Large intestine (tissue), 3 donors: ENCODE results near the gene TRAPPC2. TPM values are rescaled to one million over a fixed set of nuclear protein-coding genes. Genes with fewer than 3 reads are reported as not detected.
A peak's percentile ranks its signal among the peaks of the same experiment; 100 is the strongest.
"Not testable (repeated sequence)": the region's sequence is repeated elsewhere in the genome, so short reads cannot be mapped to it uniquely, and the experiment has no call there.

ENCODE experiments used
- DNase-seq, 2 donors: peaks; one replicate each; pipeline versions ENCODE4 v3.0.0 to v3.0.0-alpha.2; 2013
- H3K27ac ChIP-seq: one replicate; pipeline ENCODE4 v1.5.1; 2013; ENCODE audit warnings: low read length
- H3K27me3 ChIP-seq: 2 replicates; pipeline ENCODE4 v1.6.1; 2013; ENCODE audit warnings: low read length; ENCODE audit not compliant: control insufficient read depth, insufficient read depth
- H3K36me3 ChIP-seq: 2 replicates; pipeline ENCODE4 v1.6.1; 2013; ENCODE audit warnings: low read length; ENCODE audit not compliant: control insufficient read depth, insufficient read depth
- H3K4me1 ChIP-seq: one replicate; pipeline ENCODE4 v1.6.1; 2013; ENCODE audit warnings: low read length; ENCODE audit not compliant: control insufficient read depth, insufficient read depth
- H3K4me3 ChIP-seq: one replicate; pipeline ENCODE4 v1.5.1; 2013; ENCODE audit warnings: low read length
- H3K9me3 ChIP-seq: one replicate; pipeline ENCODE4 v1.6.1; 2013; ENCODE audit warnings: mild to moderate bottlenecking, low read depth, low read length, moderate library complexity; ENCODE audit not compliant: control insufficient read depth
- WGBS: methylation state at CpG from one replicate; pipeline ENCODE4 v1.1.5; 2013; ENCODE audit warnings: low lambda C conversion rate; ENCODE audit not compliant: insufficient coverage; 5-methylcytosine and 5-hydroxymethylcytosine counted together
- polyA plus RNA-seq: library from polyadenylated mRNA; unstranded; fragments of 120-200 nt; gene quantifications from one replicate; pipeline ENCODE4 v1.2.1, GENCODE V29; 2013

The TRAPPC2 gene
- polyA plus RNA-seq, 1 donor, result 14.5 TPM

GRCh38 chrX:13691841-13692371, 42.5 kb downstream of the TRAPPC2 start:
- peaks cover 8% of the 10 kb centered on the region for H3K4me1 ChIP-seq
- H3K27me3 ChIP-seq, result no peaks in the 10 kb centered on the region
- H3K9me3 ChIP-seq, result no peaks in the 10 kb centered on the region
- no CpG with 5 or more reads among the region's 7 CpGs for WGBS
- DNase-seq, result peak in 1 of 2 donors; percentile 37
- no peak overlapping the region for H3K4me3 ChIP-seq
- H3K27ac ChIP-seq, result no peak overlapping the region
- H3K36me3 ChIP-seq, result no peaks in the 10 kb centered on the region

GRCh38 chrX:13690836-13691235, 43.6 kb downstream of the TRAPPC2 start:
- no peak for DNase-seq
- Histone ChIP-seq H3K4me1 (peaks cover 8% of the 10 kb centered on the region), H3K36me3 (no peaks in the 10 kb centered on the region), H3K27me3 (no peaks in the 10 kb centered on the region), H3K4me3 (no peak overlapping the region), H3K27ac (no peak overlapping the region), H3K9me3 (no peaks in the 10 kb centered on the region)
- no CpG with 5 or more reads among the region's 3 CpGs for WGBS

- WGBS, result no CpG with 5 or more reads among the region's 16 CpGs
- DNase-seq, result no peak
Measured at GRCh38 chrX:13689741-13690211, 44.6 kb downstream of the TRAPPC2 start.

GRCh38 chrX:13688958-13689740, 45.3 kb downstream of the TRAPPC2 start, which contains the start of gene RAB9A:
Gene RAB9A, plus strand, starts transcription at chrX:13689128. Its CDS starts 19,619 bp downstream, at chrX:13708747.
- Histone ChIP-seq H3K36me3 (no peaks in the 10 kb centered on the region), H3K27me3 (no peaks in the 10 kb centered on the region), H3K4me1 (peaks cover 4% of the 10 kb centered on the region), H3K9me3 (no peaks in the 10 kb centered on the region), H3K4me3 (peak within 1 kb of the TSS; percentile 92), H3K27ac (peak within 1 kb of the TSS; percentile 92)
- no CpG with 5 or more reads among the region's 68 CpGs for WGBS
- DNase-seq, result peak; percentile 69 to 81

More at GRCh38 chrX:13689741-13690211, 44.6 kb downstream of the TRAPPC2 start:
- no peaks in the 10 kb centered on the region for H3K36me3 ChIP-seq
- H3K4me1 ChIP-seq, result peaks cover 8% of the 10 kb centered on the region
- peak overlapping the region; percentile 92 for H3K4me3 ChIP-seq
- no peaks in the 10 kb centered on the region for H3K9me3 ChIP-seq
- H3K27me3 ChIP-seq, result no peaks in the 10 kb centered on the region
- peak overlapping the region; percentile 92 for H3K27ac ChIP-seq

- peak in 1 of 2 donors; percentile 41 for DNase-seq
- Histone ChIP-seq H3K4me1 (peaks cover 4% of the 10 kb centered on the region), H3K27ac (peak overlapping the region; percentile 92), H3K36me3 (no peaks in the 10 kb centered on the region), H3K9me3 (no peaks in the 10 kb centered on the region), H3K4me3 (peak overlapping the region; percentile 92), H3K27me3 (no peaks in the 10 kb centered on the region)
- WGBS, result no CpG with 5 or more reads among the region's 13 CpGs
Measured at GRCh38 chrX:13688384-13688957, 45.9 kb downstream of the TRAPPC2 start.

DNA sequence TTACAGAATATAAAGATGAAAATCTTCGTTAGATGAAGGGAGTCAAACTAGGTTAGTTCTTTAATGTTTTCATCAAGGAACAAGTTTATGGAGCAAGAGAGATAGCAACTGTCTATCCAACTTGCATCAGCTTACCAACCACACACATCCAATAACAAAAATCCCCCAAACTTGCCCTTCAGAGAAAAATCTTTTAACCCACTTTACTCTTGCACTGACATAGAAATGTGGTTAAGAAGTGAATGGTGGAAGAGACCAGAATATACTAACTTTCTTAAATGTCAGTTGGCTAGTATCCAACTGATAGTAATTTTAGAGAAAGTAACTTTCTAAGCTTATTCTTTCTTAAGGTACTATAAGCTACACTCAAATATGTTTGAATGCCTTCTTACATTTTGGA, 47.2 kb downstream of the TRAPPC2 start:
- H3K27ac ChIP-seq, result no peak overlapping the region
- DNase-seq, result no peak
- peaks cover 4% of the 10 kb centered on the region for H3K4me1 ChIP-seq
- no peaks in the 10 kb centered on the region for H3K27me3 ChIP-seq
- no peaks in the 10 kb centered on the region for H3K36me3 ChIP-seq
- no peaks in the 10 kb centered on the region for H3K9me3 ChIP-seq
- no peak overlapping the region for H3K4me3 ChIP-seq
- WGBS, result no CpG with 5 or more reads among the region's 1 CpG

- no peak for DNase-seq
- no CpG with 5 or more reads among the region's 3 CpGs for WGBS
- H3K9me3 ChIP-seq, result no peaks in the 10 kb centered on the region
- H3K4me1 ChIP-seq, result no peaks in the 10 kb centered on the region
- no peak overlapping the region for H3K27ac ChIP-seq
- H3K27me3 ChIP-seq, result no peaks in the 10 kb centered on the region
- no peak overlapping the region for H3K4me3 ChIP-seq
- no peaks in the 10 kb centered on the region for H3K36me3 ChIP-seq
Measured at GRCh38 chrX:13685126-13685763, 49.2 kb downstream of the TRAPPC2 start.

DNA sequence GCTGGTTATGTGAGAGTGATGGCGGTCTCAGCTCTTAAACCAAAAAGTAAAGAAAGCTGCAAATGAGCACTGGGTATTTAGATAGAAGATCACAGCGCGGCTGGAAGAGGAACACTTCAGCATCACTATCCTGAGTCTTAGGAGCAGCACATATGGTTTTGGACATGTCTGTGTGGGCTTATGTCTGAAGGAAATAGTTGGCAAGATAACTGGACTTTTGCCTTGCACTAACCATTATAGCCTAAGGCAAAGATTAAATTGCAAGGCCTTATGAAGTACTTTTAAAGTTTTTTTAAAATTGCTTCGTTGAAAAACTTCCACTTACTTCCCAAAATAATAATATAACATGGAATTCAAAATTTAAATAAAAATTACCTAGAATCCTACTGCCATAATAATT, 50.1 kb downstream of the TRAPPC2 start:
- WGBS, result no CpG with 5 or more reads among the region's 4 CpGs
- H3K36me3 ChIP-seq, result no peaks in the 10 kb centered on the region
- no peak for DNase-seq
- H3K27ac ChIP-seq, result no peak overlapping the region
- H3K27me3 ChIP-seq, result no peaks in the 10 kb centered on the region
- H3K4me3 ChIP-seq, result no peak overlapping the region
- H3K9me3 ChIP-seq, result no peaks in the 10 kb centered on the region
- no peaks in the 10 kb centered on the region for H3K4me1 ChIP-seq

DNA sequence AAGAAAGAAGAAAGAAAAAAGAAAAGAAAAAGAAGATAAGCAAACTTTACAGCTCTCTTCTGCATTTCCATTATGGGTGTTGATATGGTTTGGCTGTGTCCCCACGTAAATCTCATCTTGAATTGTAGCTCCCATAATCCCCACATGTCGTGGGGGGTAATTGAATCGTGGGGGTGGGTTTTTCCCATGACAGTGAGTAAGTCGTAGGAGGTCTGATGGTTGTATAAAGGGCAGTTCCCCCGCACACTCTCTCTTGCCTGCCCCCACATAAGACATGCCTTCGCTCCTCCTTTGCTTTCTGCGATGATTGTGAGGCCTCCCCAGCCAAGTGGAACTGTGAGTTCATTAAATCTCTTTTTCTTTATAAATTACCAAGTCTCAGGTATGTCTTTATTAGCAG, 52.8 kb downstream of the TRAPPC2 start:
- WGBS, result 100% methylated on average over 1 of the region's 7 CpGs
- no peak for DNase-seq
- H3K4me3 ChIP-seq, result no peak overlapping the region
- H3K4me1 ChIP-seq, result no peaks in the 10 kb centered on the region
- H3K9me3 ChIP-seq, result no peaks in the 10 kb centered on the region
- H3K27me3 ChIP-seq, result no peaks in the 10 kb centered on the region
- no peaks in the 10 kb centered on the region for H3K36me3 ChIP-seq
- H3K27ac ChIP-seq, result no peak overlapping the region

- H3K36me3 ChIP-seq, H3K4me1 ChIP-seq, H3K9me3 ChIP-seq, DNase-seq, H3K27ac ChIP-seq, H3K27me3 ChIP-seq, H3K4me3 ChIP-seq: not testable (repeated sequence)
- WGBS, result no CpG with 5 or more reads among the region's 4 CpGs
Measured at GRCh38 chrX:13679700-13680099, 54.7 kb downstream of the TRAPPC2 start.
